ENCODE data around the gene PLSCR5. TPM values are rescaled to one million over a fixed set of nuclear protein-coding genes. Genes with fewer than 3 reads are reported as not detected.

The PLSCR5 gene
- total RNA-seq, 1 experiment from 2014 or later, result not detected

DNA sequence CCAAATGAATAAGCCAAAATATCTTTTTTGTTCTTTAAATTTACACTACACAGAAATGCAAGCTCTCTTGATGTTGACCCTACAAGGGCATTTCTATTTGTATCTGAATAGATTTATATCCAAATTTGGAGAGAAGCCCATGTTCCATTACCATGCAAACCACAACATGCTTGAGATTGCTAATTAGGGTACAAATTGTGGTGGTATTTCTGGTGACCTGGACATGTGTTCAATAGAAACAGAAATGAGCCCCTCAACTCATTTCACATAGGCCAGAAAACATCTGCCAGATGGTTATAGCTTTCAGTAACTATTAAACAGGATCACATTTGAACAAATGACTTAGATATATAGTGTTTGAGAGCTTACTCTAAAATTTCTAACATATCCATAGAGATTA is 23.5 kb upstream of the PLSCR5 start:
- Histone ChIP-seq H3K36me3 (ENCODE audit: control insufficient read depth, insufficient read depth, low read length) (no peaks in the 10 kb centered on the region), H3K9me3 (ENCODE audit: control insufficient read depth, insufficient read depth, low read depth, low read length) (no peaks in the 10 kb centered on the region), H3K27ac (ENCODE audit: low read length) (no peak overlapping the region), H3K4me3 (ENCODE audit: low read depth in 2 of 2, low read length in 2 of 2) (no peak overlapping the region), H3K4me1 (ENCODE audit: control insufficient read depth, insufficient read depth, low read length) (no peaks in the 10 kb centered on the region), H3K27me3 (ENCODE audit: control insufficient read depth, insufficient read depth, low read length) (no peaks in the 10 kb centered on the region)
- intact Hi-C loops (cut with micrococcal nuclease; ENCODE audit: unreplicated experiment), result no loop called here
- BruUV-seq (replicated peaks), result no TSS peak
- ATAC-seq (no peak), DNase-seq (ENCODE audit: low read depth, low spot score) (no peak)
- CTCF ChIA-PET, result no interaction called here
- in situ Hi-C loops (cut with HindIII; ENCODE audit: low pct_unique_long_range_greater_than_20kb, low sequenced_read_pairs), result no loop called here
- TF ChIP-seq, protein P1, sequence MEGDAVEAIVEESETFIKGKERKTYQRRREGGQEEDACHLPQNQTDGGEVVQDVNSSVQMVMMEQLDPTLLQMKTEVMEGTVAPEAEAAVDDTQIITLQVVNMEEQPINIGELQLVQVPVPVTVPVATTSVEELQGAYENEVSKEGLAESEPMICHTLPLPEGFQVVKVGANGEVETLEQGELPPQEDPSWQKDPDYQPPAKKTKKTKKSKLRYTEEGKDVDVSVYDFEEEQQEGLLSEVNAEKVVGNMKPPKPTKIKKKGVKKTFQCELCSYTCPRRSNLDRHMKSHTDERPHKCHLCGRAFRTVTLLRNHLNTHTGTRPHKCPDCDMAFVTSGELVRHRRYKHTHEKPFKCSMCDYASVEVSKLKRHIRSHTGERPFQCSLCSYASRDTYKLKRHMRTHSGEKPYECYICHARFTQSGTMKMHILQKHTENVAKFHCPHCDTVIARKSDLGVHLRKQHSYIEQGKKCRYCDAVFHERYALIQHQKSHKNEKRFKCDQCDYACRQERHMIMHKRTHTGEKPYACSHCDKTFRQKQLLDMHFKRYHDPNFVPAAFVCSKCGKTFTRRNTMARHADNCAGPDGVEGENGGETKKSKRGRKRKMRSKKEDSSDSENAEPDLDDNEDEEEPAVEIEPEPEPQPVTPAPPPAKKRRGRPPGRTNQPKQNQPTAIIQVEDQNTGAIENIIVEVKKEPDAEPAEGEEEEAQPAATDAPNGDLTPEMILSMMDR (IDR thresholded peaks at IDR 0.05), result no peak
- TF ChIP-seq SIN3A (IDR thresholded peaks at IDR 0.05; ENCODE audit: borderline replicate concordance, insufficient read depth, low read depth, low read length), result no peak
- TF ChIP-seq TCF7L2 (IDR thresholded peaks at IDR 0.05; ENCODE audit: low read depth, low read length), result no peak
- TF ChIP-seq, protein P2, sequence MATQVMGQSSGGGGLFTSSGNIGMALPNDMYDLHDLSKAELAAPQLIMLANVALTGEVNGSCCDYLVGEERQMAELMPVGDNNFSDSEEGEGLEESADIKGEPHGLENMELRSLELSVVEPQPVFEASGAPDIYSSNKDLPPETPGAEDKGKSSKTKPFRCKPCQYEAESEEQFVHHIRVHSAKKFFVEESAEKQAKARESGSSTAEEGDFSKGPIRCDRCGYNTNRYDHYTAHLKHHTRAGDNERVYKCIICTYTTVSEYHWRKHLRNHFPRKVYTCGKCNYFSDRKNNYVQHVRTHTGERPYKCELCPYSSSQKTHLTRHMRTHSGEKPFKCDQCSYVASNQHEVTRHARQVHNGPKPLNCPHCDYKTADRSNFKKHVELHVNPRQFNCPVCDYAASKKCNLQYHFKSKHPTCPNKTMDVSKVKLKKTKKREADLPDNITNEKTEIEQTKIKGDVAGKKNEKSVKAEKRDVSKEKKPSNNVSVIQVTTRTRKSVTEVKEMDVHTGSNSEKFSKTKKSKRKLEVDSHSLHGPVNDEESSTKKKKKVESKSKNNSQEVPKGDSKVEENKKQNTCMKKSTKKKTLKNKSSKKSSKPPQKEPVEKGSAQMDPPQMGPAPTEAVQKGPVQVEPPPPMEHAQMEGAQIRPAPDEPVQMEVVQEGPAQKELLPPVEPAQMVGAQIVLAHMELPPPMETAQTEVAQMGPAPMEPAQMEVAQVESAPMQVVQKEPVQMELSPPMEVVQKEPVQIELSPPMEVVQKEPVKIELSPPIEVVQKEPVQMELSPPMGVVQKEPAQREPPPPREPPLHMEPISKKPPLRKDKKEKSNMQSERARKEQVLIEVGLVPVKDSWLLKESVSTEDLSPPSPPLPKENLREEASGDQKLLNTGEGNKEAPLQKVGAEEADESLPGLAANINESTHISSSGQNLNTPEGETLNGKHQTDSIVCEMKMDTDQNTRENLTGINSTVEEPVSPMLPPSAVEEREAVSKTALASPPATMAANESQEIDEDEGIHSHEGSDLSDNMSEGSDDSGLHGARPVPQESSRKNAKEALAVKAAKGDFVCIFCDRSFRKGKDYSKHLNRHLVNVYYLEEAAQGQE (IDR thresholded peaks at IDR 0.05; ENCODE audit: insufficient read depth in 1 of 2, low read depth in 2 of 2, low read length in 1 of 2), result no peak
- no peak for TF ChIP-seq POLR2AphosphoS5 (IDR thresholded peaks at IDR 0.05; ENCODE audit: low read depth, low read length)
- POLR2A ChIA-PET, result interaction anchor here (0.7 kb wide), 1 partner anchor 26 kb away, joined by 6 read pairs; no protein-coding TSS in a partner anchor

DNA sequence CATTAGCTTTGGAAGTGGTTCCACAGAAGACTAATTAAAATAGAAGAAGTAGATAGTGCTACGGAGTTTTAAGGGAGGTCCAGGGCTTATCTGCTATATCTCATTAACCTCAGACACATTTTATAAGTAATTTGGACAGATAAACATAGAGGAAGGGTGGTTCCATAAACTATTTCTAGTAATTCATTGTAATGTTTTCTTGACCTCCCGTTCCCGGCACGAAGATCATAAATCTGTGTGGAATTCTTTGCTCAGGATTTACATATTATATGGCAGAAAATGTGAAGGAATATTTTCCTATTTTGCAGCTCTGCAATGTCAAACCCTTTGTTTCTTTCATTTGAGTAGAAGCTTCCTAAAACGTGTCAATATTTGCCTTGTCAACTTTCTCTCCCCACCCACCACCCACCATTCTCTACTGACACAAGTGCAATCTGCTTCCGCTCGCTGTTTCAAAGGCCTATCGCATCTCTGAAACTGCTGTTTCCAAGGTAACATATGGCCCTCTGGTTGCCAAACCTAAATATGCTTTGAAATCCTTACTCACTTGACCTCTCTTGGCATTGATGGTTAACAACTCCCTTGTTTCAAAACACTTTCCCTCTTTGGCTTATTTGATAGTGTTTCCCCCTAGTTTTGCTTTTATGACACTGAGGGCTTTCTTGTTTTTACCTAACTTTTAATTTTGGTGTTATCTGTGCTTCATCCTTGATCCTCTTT is 21.4 kb upstream of the PLSCR5 start:
- Histone ChIP-seq H3K9me3 (ENCODE audit: control insufficient read depth, insufficient read depth, low read depth, low read length) (no peaks in the 10 kb centered on the region), H3K4me3 (ENCODE audit: low read depth in 2 of 2, low read length in 2 of 2) (no peak overlapping the region), H3K36me3 (ENCODE audit: control insufficient read depth, insufficient read depth, low read length) (no peaks in the 10 kb centered on the region), H3K27me3 (ENCODE audit: control insufficient read depth, insufficient read depth, low read length) (no peaks in the 10 kb centered on the region), H3K27ac (ENCODE audit: low read length) (no peak overlapping the region), H3K4me1 (ENCODE audit: control insufficient read depth, insufficient read depth, low read length) (no peaks in the 10 kb centered on the region)
- in situ Hi-C loops (cut with HindIII; ENCODE audit: low pct_unique_long_range_greater_than_20kb, low sequenced_read_pairs) (no loop called here), intact Hi-C loops (cut with micrococcal nuclease; ENCODE audit: unreplicated experiment) (no loop called here)
- ChIA-PET CTCF (no interaction called here), POLR2A (no interaction called here)
- ATAC-seq, result no peak
- TF ChIP-seq POLR2AphosphoS5 (IDR thresholded peaks at IDR 0.05; ENCODE audit: low read depth, low read length), result no peak
- no peak for TF ChIP-seq SIN3A (IDR thresholded peaks at IDR 0.05; ENCODE audit: borderline replicate concordance, insufficient read depth, low read depth, low read length)
- no peak for TF ChIP-seq TCF7L2 (IDR thresholded peaks at IDR 0.05; ENCODE audit: low read depth, low read length)
- TF ChIP-seq, protein P1 (IDR thresholded peaks at IDR 0.05), result no peak
- TF ChIP-seq, protein P2 (IDR thresholded peaks at IDR 0.05; ENCODE audit: insufficient read depth in 1 of 2, low read depth in 2 of 2, low read length in 1 of 2), result no peak
- no TSS peak for BruUV-seq (replicated peaks)
- DNase-seq (ENCODE audit: low read depth, low spot score), result no peak

All from Panc1 (cell line).